ENCODE results near the gene ALX3.

Gene ALX3

GRCh38 chr1:110070671-110071242 is at the start of gene ALX3:
Gene ALX3 (minus strand): TSS chr1:110070672. CDS start chr1:110070612, 60 bp downstream.
- no peak for DNase-seq

GRCh38 chr1:110119843-110120242 is 49.4 kb upstream of the ALX3 start:
- DNase-seq = no peak

- DNase-seq = no peak
Observed at GRCh38 chr1:110118636-110119396, 48.3 kb upstream of the ALX3 start.

GRCh38 chr1:110114784-110115183 is 44.3 kb upstream of the ALX3 start:
- no peak for DNase-seq

- DNase-seq = no peak
Observed at GRCh38 chr1:110114173-110114572, 43.7 kb upstream of the ALX3 start.

- DNase-seq = no peak
Observed at GRCh38 chr1:110113551-110113950, 43.1 kb upstream of the ALX3 start.

- no peak for DNase-seq
Observed at GRCh38 chr1:110112656-110113055, 42.2 kb upstream of the ALX3 start.

GRCh38 chr1:110112143-110112542 is 41.7 kb upstream of the ALX3 start, which contains the start of gene UBL4B:
Gene UBL4B (plus strand): TSS chr1:110112443. CDS start chr1:110112535, 92 bp downstream.
- DNase-seq = no peak

GRCh38 chr1:110111081-110111480 is 40.6 kb upstream of the ALX3 start:
- DNase-seq = no peak

GRCh38 chr1:110107867-110108469 is 37.5 kb upstream of the ALX3 start:
- no peak for DNase-seq

- DNase-seq = peak; percentile 67
Observed at GRCh38 chr1:110106013-110106941, 35.8 kb upstream of the ALX3 start.

GRCh38 chr1:110102081-110102480 is 31.6 kb upstream of the ALX3 start:
- DNase-seq = peak; percentile 14

- no peak for DNase-seq
Observed at GRCh38 chr1:110100335-110100734, 29.9 kb upstream of the ALX3 start.

- DNase-seq = no peak
Observed at GRCh38 chr1:110098222-110099026, 28.0 kb upstream of the ALX3 start.

- no peak for DNase-seq
Observed at GRCh38 chr1:110097507-110098221, 27.2 kb upstream of the ALX3 start.

- no peak for DNase-seq
Observed at GRCh38 chr1:110094931-110095654, 24.6 kb upstream of the ALX3 start.

- DNase-seq = no peak
Observed at GRCh38 chr1:110092991-110093390, 22.5 kb upstream of the ALX3 start.

- DNase-seq = no peak
Observed at GRCh38 chr1:110091791-110092190, 21.3 kb upstream of the ALX3 start.

- DNase-seq = no peak
Observed at GRCh38 chr1:110091381-110091780, 20.9 kb upstream of the ALX3 start.

GRCh38 chr1:110089561-110090275 is 19.2 kb upstream of the ALX3 start:
- no peak for DNase-seq

Data from fibroblast of upper back skin (primary cell).